Measurements from ENCODE around the gene DUSP7.

The DUSP7 gene

DNA sequence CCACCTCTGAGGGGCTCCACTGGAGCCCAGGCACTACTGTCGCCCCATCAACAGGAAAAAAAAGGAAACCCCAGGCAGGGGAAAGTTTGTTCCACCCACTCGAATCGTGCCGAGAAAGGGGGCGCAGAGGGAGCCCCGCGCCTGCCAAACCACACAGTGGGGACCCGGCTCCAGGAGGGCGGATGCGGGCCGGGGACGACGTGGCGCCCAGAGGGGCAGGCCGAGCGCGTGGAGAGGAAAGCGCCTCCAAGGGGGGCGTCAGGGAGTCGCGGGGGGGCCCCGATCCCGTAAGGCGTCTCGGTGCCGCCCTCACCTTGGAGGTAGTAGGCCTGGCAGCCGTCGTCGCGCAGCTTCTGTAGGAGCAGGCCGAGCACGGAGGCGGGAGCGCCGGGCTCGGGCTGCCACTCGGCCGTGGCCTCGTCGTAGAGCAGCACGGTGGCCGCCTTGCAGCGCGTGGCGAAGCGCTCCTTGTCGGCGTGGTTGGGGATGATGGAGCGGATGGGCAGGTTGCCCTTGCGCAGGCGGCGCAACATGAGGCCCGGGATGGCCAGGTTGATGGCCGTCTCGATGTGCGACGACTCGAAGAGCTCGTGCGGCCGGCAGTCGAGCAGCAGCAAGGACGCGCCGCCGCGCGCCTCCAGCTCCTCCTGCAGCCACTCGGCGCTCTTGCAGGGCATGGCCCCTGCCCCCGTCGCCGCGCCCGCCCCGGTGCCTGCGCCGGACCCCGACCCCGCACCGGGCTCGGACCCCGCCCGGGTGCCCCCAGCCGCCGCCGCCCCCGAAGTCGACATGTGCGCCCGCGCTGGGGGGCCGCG lies 627 bp downstream of the DUSP7 start:
- DNase-seq (ENCODE audit: extremely low spot score): peak; percentile 66
- ChIA-PET POLR2A (interaction anchor here (0.9 to 2.6 kb wide), 8 partner anchors 9 to 95 kb away, joined by 3 to 21 read pairs (median 4); partner anchors contain the start of genes ABHD14B and RPL29), CTCF (interaction anchor here (0.5 to 2.0 kb wide), 7 partner anchors 14 to 222 kb away, joined by 3 to 12 read pairs (median 3); no protein-coding TSS in a partner anchor)
- TF ChIP-seq L3MBTL2 (conservative IDR thresholded peaks at IDR 0.05) (peak; percentile 96), ZNF384 (IDR thresholded peaks at IDR 0.05) (no peak)

DNA sequence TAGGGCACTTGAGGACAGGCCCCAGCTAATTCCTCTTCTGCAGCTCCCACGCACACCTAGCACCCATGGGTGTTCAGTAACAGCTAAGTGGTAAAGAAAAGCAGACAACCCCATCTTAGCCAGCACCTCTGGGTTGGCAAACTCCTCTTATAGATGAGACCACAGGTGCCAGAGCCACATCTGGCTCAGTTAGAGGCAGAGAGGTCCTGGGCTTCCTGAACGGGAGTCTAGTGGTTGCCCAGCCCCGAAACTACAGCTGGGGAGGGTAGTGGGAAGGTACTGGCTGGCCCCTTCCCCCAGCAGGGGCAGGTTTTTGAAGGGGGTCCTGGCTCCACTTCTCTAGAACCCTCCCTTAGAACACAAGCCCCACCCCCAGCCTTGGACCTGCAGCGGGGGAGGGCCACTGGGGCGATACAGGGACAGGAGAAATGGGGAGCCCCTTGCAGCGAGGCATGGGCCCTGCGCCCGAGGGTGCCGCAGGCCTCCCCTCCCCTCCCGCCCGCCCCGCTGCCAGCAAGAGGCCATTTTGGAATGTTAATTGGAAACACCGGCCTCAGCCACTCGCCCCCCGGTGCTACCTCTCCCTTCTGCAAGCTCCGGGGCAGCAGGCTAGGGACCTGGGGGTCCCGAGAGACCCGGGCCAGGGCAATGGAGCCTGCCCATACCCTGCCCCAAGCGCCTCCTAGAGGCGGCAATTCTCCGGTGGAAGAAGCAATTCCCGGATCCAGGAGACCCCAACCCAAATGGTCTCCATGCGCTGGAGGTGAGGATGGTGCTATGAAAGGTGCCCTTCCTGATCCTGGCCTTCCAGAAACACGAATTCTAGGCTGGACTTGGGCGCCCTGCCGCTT lies 1.5 kb downstream of the DUSP7 start:
- ChIA-PET CTCF (no interaction called here), POLR2A (interaction anchor here (0.9 to 2.2 kb wide), 7 partner anchors 9 to 96 kb away, joined by 3 to 21 read pairs (median 3); partner anchors contain the start of gene RPL29)
- TF ChIP-seq, protein P1, sequence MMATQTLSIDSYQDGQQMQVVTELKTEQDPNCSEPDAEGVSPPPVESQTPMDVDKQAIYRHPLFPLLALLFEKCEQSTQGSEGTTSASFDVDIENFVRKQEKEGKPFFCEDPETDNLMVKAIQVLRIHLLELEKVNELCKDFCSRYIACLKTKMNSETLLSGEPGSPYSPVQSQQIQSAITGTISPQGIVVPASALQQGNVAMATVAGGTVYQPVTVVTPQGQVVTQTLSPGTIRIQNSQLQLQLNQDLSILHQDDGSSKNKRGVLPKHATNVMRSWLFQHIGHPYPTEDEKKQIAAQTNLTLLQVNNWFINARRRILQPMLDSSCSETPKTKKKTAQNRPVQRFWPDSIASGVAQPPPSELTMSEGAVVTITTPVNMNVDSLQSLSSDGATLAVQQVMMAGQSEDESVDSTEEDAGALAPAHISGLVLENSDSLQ (IDR thresholded peaks at IDR 0.05): no peak
- no peak for TF ChIP-seq ZNF384 (IDR thresholded peaks at IDR 0.05)
- TF ChIP-seq ELF4 (IDR thresholded peaks at IDR 0.05): no peak
- no peak for TF ChIP-seq BHLHE40 (IDR thresholded peaks at IDR 0.05; ENCODE audit: borderline replicate concordance)
- TF ChIP-seq FOXA1 (IDR thresholded peaks at IDR 0.05): no peak
- no peak for TF ChIP-seq ARNT (IDR thresholded peaks at IDR 0.05)
- TF ChIP-seq FOXK2 (IDR thresholded peaks at IDR 0.05): no peak
- no peak for TF ChIP-seq SUZ12 (IDR thresholded peaks at IDR 0.05)
- no peak for TF ChIP-seq FOXM1 (IDR thresholded peaks at IDR 0.05; ENCODE audit: borderline replicate concordance)
- no peak for TF ChIP-seq SP1 (IDR thresholded peaks at IDR 0.05)
- no peak for TF ChIP-seq L3MBTL2 (conservative IDR thresholded peaks at IDR 0.05)
- TF ChIP-seq NFRKB (IDR thresholded peaks at IDR 0.05): no peak
- no peak for TF ChIP-seq TARDBP (IDR thresholded peaks at IDR 0.05)
- no peak for TF ChIP-seq CTBP1 (IDR thresholded peaks at IDR 0.05; ENCODE audit: borderline replicate concordance)
- TF ChIP-seq LEF1 (IDR thresholded peaks at IDR 0.05; ENCODE audit: borderline replicate concordance): no peak
- no peak for TF ChIP-seq HDGF (IDR thresholded peaks at IDR 0.05; ENCODE audit: borderline replicate concordance)
- DNase-seq (ENCODE audit: extremely low spot score): no peak

DNA sequence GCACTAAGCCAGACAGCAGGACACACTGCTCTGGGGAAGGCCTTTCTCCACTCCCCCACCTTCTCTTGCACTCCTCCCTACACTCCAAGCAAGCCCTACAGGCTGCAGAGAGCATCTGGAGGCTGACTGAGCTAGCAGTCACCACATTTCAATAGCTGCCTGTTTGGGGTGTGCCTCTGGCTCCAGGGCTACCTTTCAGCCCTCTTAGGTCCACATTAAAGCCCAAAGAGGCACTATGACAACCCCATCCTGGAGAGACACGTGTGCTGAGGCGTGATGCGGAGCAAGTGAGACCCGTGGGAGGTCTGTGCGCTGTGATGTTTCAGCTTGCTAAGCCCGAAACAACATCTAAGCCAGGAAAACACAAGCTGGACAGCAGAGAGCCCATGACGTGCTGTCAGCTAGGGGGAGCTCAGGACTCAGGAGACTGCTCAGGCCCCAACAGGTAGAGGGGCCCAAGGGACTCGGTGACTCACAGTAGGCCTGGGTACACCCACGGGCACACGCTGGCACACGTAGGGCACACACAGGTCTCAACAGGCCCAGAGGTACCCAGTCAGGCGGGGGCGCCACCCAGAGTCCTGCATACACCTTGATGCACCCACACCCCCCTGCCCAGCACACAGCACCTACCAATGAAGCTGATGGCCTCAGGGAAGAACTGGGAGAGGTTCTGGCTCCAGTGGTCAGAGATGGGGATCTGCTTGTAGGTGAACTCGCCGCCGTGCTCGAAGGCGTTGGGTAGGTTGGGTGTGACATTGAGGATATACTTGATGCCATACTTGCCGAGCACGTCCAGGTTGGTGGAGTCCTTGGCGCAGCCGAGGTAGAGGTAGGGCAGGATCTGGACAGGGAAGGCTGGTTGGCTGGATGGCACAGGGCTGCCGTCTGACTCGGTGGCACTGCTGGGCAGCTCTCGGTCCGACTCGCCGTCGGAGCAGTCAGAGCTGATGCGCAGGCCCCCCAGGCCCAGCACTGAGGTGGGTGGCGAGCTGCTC lies 2.8 kb downstream of the DUSP7 start:
- TF ChIP-seq, protein P1 (IDR thresholded peaks at IDR 0.05): no peak
- TF ChIP-seq SP1 (IDR thresholded peaks at IDR 0.05): no peak
- DNase-seq (ENCODE audit: extremely low spot score): no peak
- ChIA-PET POLR2A (interaction anchor here (0.7 to 1.4 kb wide), 8 partner anchors 12 to 101 kb away, joined by 3 to 6 read pairs (median 4); partner anchors contain the start of genes POC1A and RPL29), CTCF (interaction anchor here (0.8 to 2.9 kb wide), 7 partner anchors 9 to 112 kb away, joined by 3 to 31 read pairs (median 3); partner anchors contain the start of gene RRP9)

DNA sequence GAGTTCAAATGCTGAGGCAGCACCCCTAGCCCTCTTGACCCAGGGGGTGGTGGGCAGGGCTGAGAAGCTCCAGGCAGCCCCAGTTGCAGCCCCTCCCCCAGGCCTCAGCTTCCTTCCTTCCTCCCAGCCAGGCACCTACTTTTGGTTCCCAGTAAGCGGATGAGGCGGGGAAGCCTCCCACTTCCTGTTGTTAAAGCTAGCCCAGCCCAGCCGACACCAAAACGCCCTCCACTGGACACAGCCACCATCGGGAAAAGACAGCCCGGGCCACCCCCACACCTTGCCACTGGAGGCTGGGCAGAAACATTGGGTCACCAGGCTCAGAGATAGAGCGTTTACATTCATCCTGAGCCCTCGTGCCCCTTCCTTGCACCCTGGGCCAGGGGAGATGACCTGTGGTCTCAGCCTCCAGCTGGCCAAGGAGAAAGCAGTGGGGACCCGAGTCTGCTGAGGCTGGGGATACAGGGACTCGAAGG lies 3.5 kb downstream of the DUSP7 start:
- DNase-seq (ENCODE audit: extremely low spot score): no peak
- CTCF ChIA-PET: interaction anchor here (0.6 to 2.9 kb wide), 7 partner anchors 10 to 111 kb away, joined by 3 to 31 read pairs (median 3); partner anchors contain the start of gene RRP9
- POLR2A ChIA-PET: interaction anchor here (1.2 to 1.4 kb wide), 4 partner anchors 13 to 102 kb away, joined by 4 to 6 read pairs (median 4); partner anchors contain the start of gene POC1A
- TF ChIP-seq HDGF (IDR thresholded peaks at IDR 0.05; ENCODE audit: borderline replicate concordance) (no peak), CTBP1 (IDR thresholded peaks at IDR 0.05; ENCODE audit: borderline replicate concordance) (no peak), FOXK2 (IDR thresholded peaks at IDR 0.05) (no peak), TARDBP (IDR thresholded peaks at IDR 0.05) (no peak), FOXA1 (IDR thresholded peaks at IDR 0.05) (no peak), SP1 (IDR thresholded peaks at IDR 0.05) (no peak), ZNF384 (IDR thresholded peaks at IDR 0.05) (no peak), BHLHE40 (IDR thresholded peaks at IDR 0.05; ENCODE audit: borderline replicate concordance) (no peak), SUZ12 (IDR thresholded peaks at IDR 0.05) (no peak)

DNA sequence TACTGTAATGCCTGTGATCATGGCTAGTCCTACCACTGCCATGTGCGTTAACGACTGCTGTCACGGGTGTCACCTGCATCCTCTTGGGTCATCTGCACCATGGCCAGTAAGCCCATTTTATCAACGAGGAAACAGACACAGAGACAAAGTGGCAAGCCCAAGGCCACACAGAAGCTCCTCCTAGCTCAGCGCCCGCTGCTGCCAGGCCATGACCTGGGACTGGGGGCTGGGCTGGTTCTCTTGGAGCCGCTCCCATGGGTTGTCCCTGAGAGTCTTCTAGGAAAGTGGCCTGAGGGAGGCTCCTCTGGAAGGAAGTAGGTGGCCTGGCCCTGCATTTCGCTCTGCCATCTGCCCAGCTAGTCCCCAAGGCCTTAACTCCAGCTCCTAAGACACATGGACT lies 4.9 kb downstream of the DUSP7 start:
- ChIA-PET POLR2A (interaction anchor here (1.1 to 1.3 kb wide), 2 partner anchors 59 to 78 kb away, joined by 3 read pairs; partner anchors contain the start of gene ABHD14B), CTCF (interaction anchor here (2.9 kb wide), 1 partner anchor 47 kb away, joined by 31 read pairs; no protein-coding TSS in a partner anchor)
- no peak for DNase-seq (ENCODE audit: extremely low spot score)
- TF ChIP-seq, protein P1 (IDR thresholded peaks at IDR 0.05): no peak
- TF ChIP-seq FOXA1 (IDR thresholded peaks at IDR 0.05): no peak
- TF ChIP-seq NFRKB (IDR thresholded peaks at IDR 0.05): no peak
- no peak for TF ChIP-seq TARDBP (IDR thresholded peaks at IDR 0.05)
- no peak for TF ChIP-seq L3MBTL2 (conservative IDR thresholded peaks at IDR 0.05)
- TF ChIP-seq ARNT (IDR thresholded peaks at IDR 0.05): no peak
- no peak for TF ChIP-seq CTBP1 (IDR thresholded peaks at IDR 0.05; ENCODE audit: borderline replicate concordance)
- TF ChIP-seq BHLHE40 (IDR thresholded peaks at IDR 0.05; ENCODE audit: borderline replicate concordance): no peak
- no peak for TF ChIP-seq FOXK2 (IDR thresholded peaks at IDR 0.05)
- TF ChIP-seq ELF4 (IDR thresholded peaks at IDR 0.05): no peak
- TF ChIP-seq ZNF384 (IDR thresholded peaks at IDR 0.05): no peak
- no peak for TF ChIP-seq HDGF (IDR thresholded peaks at IDR 0.05; ENCODE audit: borderline replicate concordance)
- no peak for TF ChIP-seq LEF1 (IDR thresholded peaks at IDR 0.05; ENCODE audit: borderline replicate concordance)
- TF ChIP-seq FOXM1 (IDR thresholded peaks at IDR 0.05; ENCODE audit: borderline replicate concordance): no peak
